ENCODE results near the gene ARPC1A. TPM values are rescaled to one million over a fixed set of nuclear protein-coding genes. Genes with fewer than 3 reads are reported as not detected.
"Not testable (repeated sequence)": the region's sequence is repeated elsewhere in the genome, so short reads cannot be mapped to it uniquely, and the experiment has no call there.

ARPC1A gene
- total RNA-seq, 4 donors from 2014 or later: 76.5 to 118 (median 103) TPM

- H3K4me3 ChIP-seq: no peak overlapping the region
- DNase-seq: no peak
- H3K9me3 ChIP-seq: no peaks in the 10 kb centered on the region
- no peaks in the 10 kb centered on the region for H3K27me3 ChIP-seq
- no peaks in the 10 kb centered on the region for H3K36me3 ChIP-seq
- intact Hi-C loops (cut with DNase I; ENCODE audit: low total_unique reads): no loop called here
- peaks cover 3 to 18% of the 10 kb centered on the region in 2 donors for H3K4me1 ChIP-seq
- no peak overlapping the region for H3K27ac ChIP-seq
- no peak for TF ChIP-seq POLR2A (IDR thresholded peaks at IDR 0.05)
- TF ChIP-seq CTCF (IDR thresholded peaks at IDR 0.05): no peak
These were observed 84.9 kb downstream of the ARPC1A start for GRCh38 chr7:99410635-99411034.

DNA sequence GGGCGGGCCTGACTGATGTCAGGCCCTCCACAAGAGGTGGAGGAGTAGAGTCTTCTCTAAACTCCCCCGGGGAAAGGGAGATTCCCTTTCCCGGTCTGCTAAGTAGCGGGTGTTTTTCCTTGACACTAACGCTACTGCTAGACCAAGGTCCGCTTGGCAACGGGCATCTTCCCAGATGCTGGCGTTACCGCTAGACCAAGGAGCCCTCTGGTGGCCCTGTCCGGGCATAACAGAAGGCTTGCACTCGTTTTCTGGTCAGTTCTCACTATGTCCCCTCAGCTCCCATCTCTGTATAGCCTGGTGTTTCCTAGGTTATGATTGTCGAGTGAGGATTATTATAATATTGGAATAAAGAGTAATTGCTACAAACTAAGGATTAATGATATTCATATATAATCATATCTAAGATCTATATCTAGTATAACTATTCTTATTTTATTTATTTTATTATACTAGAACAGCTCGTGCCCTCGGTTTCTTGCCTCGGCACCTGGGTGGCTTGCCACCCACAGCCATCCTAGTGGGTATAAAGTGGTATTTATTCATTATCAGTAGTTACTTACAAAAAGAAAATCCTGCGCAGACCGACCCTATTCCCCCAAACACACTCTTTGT lies 89.9 kb downstream of the ARPC1A start:
- TF ChIP-seq CTCF (IDR thresholded peaks at IDR 0.05): peak; percentile 29 to 64 (median 52)
- H3K9me3 ChIP-seq; H3K36me3 ChIP-seq; H3K27ac ChIP-seq; H3K4me3 ChIP-seq; H3K27me3 ChIP-seq; intact Hi-C loops (cut with DNase I; ENCODE audit: low total_unique reads); H3K4me1 ChIP-seq: not testable (repeated sequence)
- DNase-seq: peak; percentile 64 to 71

Other genes starting within 250 kb of the ARPC1A start
- 10 to 100 TPM; 14.4 to 39.5 (median 26.2) TPM for gene SMURF1, start 181.8 kb upstream of the ARPC1A start, total RNA-seq
- not detected for gene KPNA7, start 117.8 kb upstream of the ARPC1A start, total RNA-seq
- gene MYH16, start 53.1 kb upstream of the ARPC1A start, total RNA-seq: not detected
- gene ARPC1B, start 48.8 kb downstream of the ARPC1A start, total RNA-seq: 100 to 1,000 TPM in 3 of 4 donors, 10 to 100 TPM in 1; 74.5 to 275 (median 196) TPM
- gene PDAP1, start 82.7 kb downstream of the ARPC1A start, total RNA-seq: 100 to 1,000 TPM in 1 of 4 donors, 10 to 100 TPM in 3; 39.9 to 185 (median 72.1) TPM
- 10 to 100 TPM; 29.4 to 93.2 (median 54.4) TPM for gene BUD31, start 83.1 kb downstream of the ARPC1A start, total RNA-seq
- gene PTCD1, start 112.9 kb downstream of the ARPC1A start, total RNA-seq: 10 to 100 TPM in 1 of 4 donors, 1 to 10 TPM in 3; 1.2 to 17.4 (median 7.5) TPM
- 10 to 100 TPM; 23.8 to 67.9 (median 38.4) TPM for gene CPSF4, start 113.0 kb downstream of the ARPC1A start, total RNA-seq
- gene ATP5MF, start 140.3 kb downstream of the ARPC1A start, total RNA-seq: 100 to 1,000 TPM; 135 to 598 (median 384) TPM
- gene ZNF789, start 147.0 kb downstream of the ARPC1A start, total RNA-seq: 10 to 100 TPM in 3 of 4 donors, 1 to 10 TPM in 1; 1.5 to 24.5 (median 16.8) TPM
- gene ZNF394, start 174.4 kb downstream of the ARPC1A start, total RNA-seq: 10 to 100 TPM; 22.8 to 55.0 (median 43.3) TPM
- gene ZKSCAN5, start 178.8 kb downstream of the ARPC1A start, total RNA-seq: 10 to 100 TPM in 1 of 4 donors, 1 to 10 TPM in 3; 3.1 to 15.5 (median 9.2) TPM
- 10 to 100 TPM in 1 of 4 donors, 1 to 10 TPM in 3; 1.3 to 22.6 (median 5.1) TPM for gene FAM200A, start 226.2 kb downstream of the ARPC1A start, total RNA-seq
- gene ZNF655, start 232.7 kb downstream of the ARPC1A start, total RNA-seq: 100 to 1,000 TPM in 2 of 4 donors, 10 to 100 TPM in 2; 37.1 to 142 (median 99.9) TPM